Measurements from ENCODE around the gene KRTAP10-7. TPM values are rescaled to one million over a fixed set of nuclear protein-coding genes. Genes with fewer than 3 reads are reported as not detected.

The KRTAP10-7 gene
- total and polyA plus RNA-seq, 9 of the 15 experiments (the other 6 are each of a cell fraction or from before 2014, with no cell fraction given) = not detected

DNA sequence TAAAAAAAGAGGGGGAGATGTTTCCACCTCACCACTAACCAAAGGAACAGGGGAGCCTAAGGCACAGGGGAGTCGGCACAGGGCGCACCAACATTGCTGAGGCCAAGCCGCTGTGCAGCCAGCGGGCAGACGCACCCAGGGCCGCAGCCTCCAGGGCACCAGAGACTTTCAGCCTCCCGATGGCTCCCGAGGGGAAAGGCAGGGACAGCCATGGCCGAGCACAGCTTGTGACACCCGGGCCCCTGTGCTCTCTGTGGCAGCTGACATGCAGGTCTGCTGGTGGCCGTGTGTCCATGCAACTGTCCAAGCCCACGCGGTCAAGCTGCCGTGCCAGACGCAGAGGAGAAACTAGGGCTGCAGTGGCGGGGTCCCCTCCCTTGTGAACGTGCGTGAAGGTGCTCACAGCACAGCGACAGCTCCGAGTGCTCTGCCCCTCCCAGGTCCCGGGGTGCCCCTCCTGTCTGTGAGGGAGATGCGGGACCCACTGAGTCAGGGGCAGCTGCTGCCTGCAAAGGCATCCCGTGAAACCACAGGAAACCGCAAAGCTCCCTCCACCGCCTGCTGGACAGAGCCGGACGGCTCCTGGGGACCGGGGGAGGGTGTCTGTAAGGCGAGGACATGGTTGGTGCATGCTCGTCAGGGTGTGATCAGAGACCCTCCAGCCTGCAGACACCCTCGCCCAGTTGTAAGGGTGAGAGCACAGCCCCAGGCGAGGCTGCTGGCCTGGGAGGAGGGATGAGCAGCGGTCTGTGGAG lies 48.3 kb downstream of the KRTAP10-7 start:
- CTCF ChIA-PET (ENCODE audit: low intra/inter-chr PET ratio) = no interaction called here
- TF ChIP-seq ZNF764 (CRISPR knock-in tag; IDR thresholded peaks at IDR 0.05; ENCODE audit: low read depth) = no peak
- Histone ChIP-seq H3K79me2 (ENCODE audit: control insufficient read depth, insufficient read depth, low read length) (no peaks in the 10 kb centered on the region), H3K36me3 (ENCODE audit: control insufficient read depth, insufficient read depth, low read length) (no peaks in the 10 kb centered on the region), H3K27me3 (ENCODE audit: control insufficient read depth in 2 of 2, insufficient read depth in 2 of 2, low read length in 2 of 2) (peaks cover 13 to 66% of the 10 kb centered on the region in 2 experiments; a peak in 4 of 5 replicates), H3K9ac (ENCODE audit: insufficient read depth in 1 of 2, low read depth in 2 of 2, low read length in 2 of 2) (no peak overlapping the region; a peak in 1 of 4 replicates), H3K9me3 (replicated peaks; ENCODE audit: control insufficient read depth, insufficient read depth, low read depth, low read length) (peaks cover 3% of the 10 kb centered on the region; the same call in 1 of the 2 replicates), H3K4me3 (no peak overlapping the region), H3K27ac (ENCODE audit: extremely low read depth, low read depth, low read length) (no peak overlapping the region), H3K9me1 (ENCODE audit: control insufficient read depth, insufficient read depth, low read length) (no peaks in the 10 kb centered on the region), H3K4me2 (ENCODE audit: insufficient read depth, low read length) (no peak overlapping the region), H2AFZ (ENCODE audit: low read depth, low read length) (no peak overlapping the region), H4K20me1 (replicated peaks; ENCODE audit: control insufficient read depth, insufficient read depth, low read length) (no peaks in the 10 kb centered on the region), H3K4me1 (replicated peaks in 1 of 2; ENCODE audit: control insufficient read depth in 2 of 2, insufficient read depth in 2 of 2, low read length in 2 of 2) (no peaks in the 10 kb centered on the region; a peak in 1 of 5 replicates)
- 1% methylated on average over 33 of the region's 33 CpGs for WGBS (ENCODE audit: insufficient coverage, low coverage, missing lambda C conversion rate)
- no peak for FAIRE-seq
- BruUV-seq (replicated peaks) = no TSS peak
- intact Hi-C loops (cut with micrococcal nuclease) = no loop called here
- in situ Hi-C loops (cut with MboI) = no loop called here
- no peak for ATAC-seq
- POLR2A ChIA-PET = no interaction called here
- no peak for DNase-seq (ENCODE audit: extremely low read depth in 1 of 4, low spot score in 3 of 4)

- no peaks in the 10 kb centered on the region for H4K20me1 ChIP-seq (replicated peaks; ENCODE audit: control insufficient read depth, insufficient read depth, low read length)
- peaks cover 13 to 74% of the 10 kb centered on the region in 2 experiments; a peak in 4 of 5 replicates for H3K27me3 ChIP-seq (ENCODE audit: control insufficient read depth in 2 of 2, insufficient read depth in 2 of 2, low read length in 2 of 2)
- DNase-seq (ENCODE audit: extremely low read depth in 1 of 4, low spot score in 3 of 4) (no peak), FAIRE-seq (no peak), ATAC-seq (no peak)
- ChIA-PET CTCF (ENCODE audit: low intra/inter-chr PET ratio) (no interaction called here), POLR2A (no interaction called here)
- H2AFZ ChIP-seq (ENCODE audit: low read depth, low read length) = no peak overlapping the region
- no peak overlapping the region for H3K4me2 ChIP-seq (ENCODE audit: insufficient read depth, low read length)
- H3K27ac ChIP-seq (ENCODE audit: extremely low read depth, low read depth, low read length) = no peak overlapping the region
- H3K9me3 ChIP-seq (replicated peaks; ENCODE audit: control insufficient read depth, insufficient read depth, low read depth, low read length) = 0 out of 2 replicates have a peak, but pooled peaks cover 3% of the 10 kb centered on the region
- no peaks in the 10 kb centered on the region for H3K79me2 ChIP-seq (ENCODE audit: control insufficient read depth, insufficient read depth, low read length)
- in situ Hi-C loops (cut with MboI) (no loop called here), intact Hi-C loops (cut with micrococcal nuclease) (no loop called here)
- H3K4me3 ChIP-seq = no peak overlapping the region
- no peak overlapping the region; a peak in 1 of 4 replicates for H3K9ac ChIP-seq (ENCODE audit: insufficient read depth in 1 of 2, low read depth in 2 of 2, low read length in 2 of 2)
- WGBS (ENCODE audit: insufficient coverage, low coverage, missing lambda C conversion rate) = 2% methylated on average over 18 of the region's 18 CpGs
- H3K36me3 ChIP-seq (ENCODE audit: control insufficient read depth, insufficient read depth, low read length) = no peaks in the 10 kb centered on the region
- no TSS peak for BruUV-seq (replicated peaks)
- H3K4me1 ChIP-seq (replicated peaks in 1 of 2; ENCODE audit: control insufficient read depth in 2 of 2, insufficient read depth in 2 of 2, low read length in 2 of 2) = peaks cover 0 to 6% of the 10 kb centered on the region in 2 experiments; a peak in 2 of 5 replicates
- H3K9me1 ChIP-seq (ENCODE audit: control insufficient read depth, insufficient read depth, low read length) = no peaks in the 10 kb centered on the region
- TF ChIP-seq ARID3B (CRISPR knock-in tag; IDR thresholded peaks at IDR 0.05; ENCODE audit: borderline replicate concordance) = no peak
- TF ChIP-seq, protein P1, sequence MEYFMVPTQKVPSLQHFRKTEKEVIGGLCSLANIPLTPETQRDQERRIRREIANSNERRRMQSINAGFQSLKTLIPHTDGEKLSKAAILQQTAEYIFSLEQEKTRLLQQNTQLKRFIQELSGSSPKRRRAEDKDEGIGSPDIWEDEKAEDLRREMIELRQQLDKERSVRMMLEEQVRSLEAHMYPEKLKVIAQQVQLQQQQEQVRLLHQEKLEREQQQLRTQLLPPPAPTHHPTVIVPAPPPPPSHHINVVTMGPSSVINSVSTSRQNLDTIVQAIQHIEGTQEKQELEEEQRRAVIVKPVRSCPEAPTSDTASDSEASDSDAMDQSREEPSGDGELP (CRISPR knock-in tag; IDR thresholded peaks at IDR 0.05; ENCODE audit: borderline replicate concordance) = no peak
- no peak for TF ChIP-seq NR4A1 (CRISPR knock-in tag; IDR thresholded peaks at IDR 0.05)
- no peak for TF ChIP-seq NR4A1 (tag; IDR thresholded peaks at IDR 0.05)
- no peak for TF ChIP-seq ARID1B (IDR thresholded peaks at IDR 0.05)
- TF ChIP-seq JUND (IDR thresholded peaks at IDR 0.05; ENCODE audit: borderline replicate concordance, low read depth, low read length) = no peak
- TF ChIP-seq JUND (tag; IDR thresholded peaks at IDR 0.05; ENCODE audit: borderline replicate concordance, low read depth, low read length) = no peak
- TF ChIP-seq, protein P2, sequence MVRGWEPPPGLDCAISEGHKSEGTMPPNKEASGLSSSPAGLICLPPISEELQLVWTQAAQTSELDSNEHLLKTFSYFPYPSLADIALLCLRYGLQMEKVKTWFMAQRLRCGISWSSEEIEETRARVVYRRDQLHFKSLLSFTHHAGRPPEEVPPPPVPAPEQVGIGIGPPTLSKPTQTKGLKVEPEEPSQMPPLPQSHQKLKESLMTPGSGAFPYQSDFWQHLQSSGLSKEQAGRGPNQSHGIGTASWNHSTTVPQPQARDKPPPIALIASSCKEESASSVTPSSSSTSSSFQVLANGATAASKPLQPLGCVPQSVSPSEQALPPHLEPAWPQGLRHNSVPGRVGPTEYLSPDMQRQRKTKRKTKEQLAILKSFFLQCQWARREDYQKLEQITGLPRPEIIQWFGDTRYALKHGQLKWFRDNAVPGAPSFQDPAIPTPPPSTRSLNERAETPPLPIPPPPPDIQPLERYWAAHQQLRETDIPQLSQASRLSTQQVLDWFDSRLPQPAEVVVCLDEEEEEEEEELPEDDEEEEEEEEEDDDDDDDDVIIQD (CRISPR knock-in tag; IDR thresholded peaks at IDR 0.05) = no peak
- TF ChIP-seq HDAC6 (IDR thresholded peaks at IDR 0.05; ENCODE audit: low read depth, low read length) = no peak
Observed at GRCh38 chr21:44649521-44650100, 49.2 kb downstream of the KRTAP10-7 start.
